H1 (cell line): ENCODE results near the gene PCYT2. TPM values are rescaled to one million over a fixed set of nuclear protein-coding genes. Genes with fewer than 3 reads are reported as not detected.

Experiments used
- CTCF ChIA-PET: fragments of 300-600 bp; sonication (Branson Sonifier 250); formaldehyde crosslinking; loops from one replicate; lab custom pipeline; 2021; ENCODE audit not compliant: partially characterized antibody; lab: Charles Lee
- POLR2A ChIA-PET: fragments of 300-600 bp; sonication (Branson Sonifier 250); formaldehyde crosslinking; loops from one replicate; lab custom pipeline; 2021; ENCODE audit warnings: inconsistent platforms; ENCODE audit not compliant: partially characterized antibody; lab: Charles Lee
- DNase-seq, 2 experiments: peaks; one replicate each; pipeline versions ENCODE4 v3.0.0 to v3.0.0-alpha.2; 2010 to 2022; ENCODE audit warnings: low spot score in 2 of 2, low read depth in 1 of 2, mixed read lengths in 1 of 2
- FAIRE-seq: peaks from 2 replicates; lab custom pipeline; 2011; peaks lifted over from hg19 to GRCh38; lab: Jason Lieb, UNC
- H2AFZ ChIP-seq: 2 replicates; pipeline ENCODE4 v1.8.1; 2012; ENCODE audit warnings: low read length, inconsistent platforms
- H2AK5ac ChIP-seq: 2 replicates; pipeline ENCODE4 v1.6.1; 2013; ENCODE audit warnings: low read depth, low read length
- H2BK120ac ChIP-seq: replicated peaks from 2 replicates; pipeline ENCODE3; 2013; ENCODE audit warnings: low read depth, low read length, inconsistent platforms
- H2BK12ac ChIP-seq: 2 replicates; pipeline ENCODE4 v1.6.1; 2013; ENCODE audit warnings: low read depth, low read length
- H2BK15ac ChIP-seq: 2 replicates; pipeline ENCODE4 v1.6.1; 2013; ENCODE audit warnings: low read length
- H2BK20ac ChIP-seq: 2 replicates; pipeline ENCODE4 v1.6.1; 2013; ENCODE audit warnings: low read length
- H2BK5ac ChIP-seq: 2 replicates; pipeline ENCODE4 v1.6.1; 2013; ENCODE audit warnings: low read depth, low read length
- H3K14ac ChIP-seq: 2 replicates; pipeline ENCODE4 v1.6.1; 2013; ENCODE audit warnings: inconsistent platforms; ENCODE audit not compliant: insufficient read length
- H3K18ac ChIP-seq: 2 replicates; pipeline ENCODE4 v1.6.1; 2013; ENCODE audit warnings: low read length; ENCODE audit errors: extremely low read depth
- H3K23ac ChIP-seq: 2 replicates; pipeline ENCODE4 v1.6.1; 2013; ENCODE audit warnings: inconsistent platforms; ENCODE audit not compliant: insufficient read length
- H3K23me2 ChIP-seq: 2 replicates; pipeline ENCODE4 v1.6.1; 2013; ENCODE audit warnings: low read depth, low read length
- H3K27ac ChIP-seq: 2 replicates; pipeline ENCODE4 v1.6.1; 2011; ENCODE audit warnings: low read depth, low read length, inconsistent platforms
- H3K27me3 ChIP-seq, 4 experiments: replicated peaks in 1 of 4; 1 replicate in 1 of 4; 2 replicates in 3 of 4; pipeline versions ENCODE4 v1.6.1 to v1.8.1; 2011 to 2013; ENCODE audit warnings: low read length in 3 of 4, mild to moderate bottlenecking in 3 of 4, inconsistent platforms in 2 of 4, mixed read lengths in 2 of 4, moderate library complexity in 1 of 4; ENCODE audit not compliant: control insufficient read depth in 3 of 4, insufficient read depth in 3 of 4; ENCODE audit errors: extremely low read depth in 1 of 4
- H3K36me3 ChIP-seq, 4 experiments: 2 replicates each; pipeline versions ENCODE4 v1.6.1 to v1.8.1; 2011 to 2013; ENCODE audit warnings: mild to moderate bottlenecking in 4 of 4, low read length in 3 of 4, moderate library complexity in 2 of 4, control low read depth in 1 of 4, inconsistent platforms in 1 of 4; ENCODE audit not compliant: insufficient read depth in 4 of 4, control insufficient read depth in 2 of 4
- H3K4ac ChIP-seq: replicated peaks from 2 replicates; pipeline ENCODE3; 2013; ENCODE audit warnings: low read length, low read depth, mixed read lengths, inconsistent platforms; ENCODE audit not compliant: insufficient read length
- H3K4me1 ChIP-seq, 4 experiments: replicated peaks in 1 of 4; 1 replicate in 1 of 4; 2 replicates in 3 of 4; pipeline versions ENCODE4 v1.6.1 to v1.8.1; 2011 to 2013; ENCODE audit warnings: low read length in 3 of 4, inconsistent platforms in 2 of 4, mixed read lengths in 1 of 4; ENCODE audit not compliant: insufficient read depth in 4 of 4, control insufficient read depth in 3 of 4
- H3K4me2 ChIP-seq, 2 experiments: 2 replicates each; pipeline versions ENCODE4 v1.6.1 to v1.8.1; 2011 to 2013; ENCODE audit warnings: low read depth in 2 of 2, low read length in 2 of 2, control low read depth in 1 of 2, inconsistent platforms in 1 of 2, mild to moderate bottlenecking in 1 of 2; ENCODE audit not compliant: insufficient read depth in 1 of 2
- H3K4me3 ChIP-seq, 4 experiments: fragments of 200-600, 300-600 bp in 1 of 4; sonication (generic), shearing (Covaris generic), sonication (Bioruptor Twin) in 1 of 4; 2 replicates each; pipeline versions ENCODE4 v1.5.1 to v1.8.1; 2011 to 2016; ENCODE audit warnings: low read length in 4 of 4, low read depth in 3 of 4, control low read depth in 2 of 4, inconsistent platforms in 2 of 4, mild to moderate bottlenecking in 2 of 4, mixed read lengths in 1 of 4, moderate library complexity in 1 of 4; ENCODE audit not compliant: insufficient read depth in 2 of 4; ENCODE audit errors: extremely low read depth in 1 of 4
- H3K56ac ChIP-seq: replicated peaks from 2 replicates; pipeline ENCODE3; 2013; ENCODE audit warnings: low read depth, mild to moderate bottlenecking, mixed read lengths, low read length, inconsistent platforms; ENCODE audit not compliant: insufficient read length
- H3K79me1 ChIP-seq: 2 replicates; pipeline ENCODE4 v1.6.1; 2013; ENCODE audit warnings: low read depth, low read length, control low read depth
- H3K79me2 ChIP-seq, 2 experiments: 2 replicates each; pipeline versions ENCODE4 v1.6.1 to v1.8.1; 2012 to 2013; ENCODE audit warnings: low read length in 2 of 2, mild to moderate bottlenecking in 2 of 2, inconsistent platforms in 1 of 2; ENCODE audit not compliant: insufficient read depth in 2 of 2, control insufficient read depth in 1 of 2
- H3K9ac ChIP-seq, 4 experiments: replicated peaks in 1 of 4; 1 replicate in 1 of 4; 2 replicates in 3 of 4; pipeline versions ENCODE4 v1.6.1 to v1.8.1; 2011 to 2013; ENCODE audit warnings: low read depth in 3 of 4, low read length in 3 of 4, control low read depth in 2 of 4, mild to moderate bottlenecking in 2 of 4, moderate library complexity in 2 of 4, inconsistent platforms in 1 of 4; ENCODE audit errors: extremely low read depth in 1 of 4
- H3K9me3 ChIP-seq, 2 experiments: 2 replicates each; pipeline versions ENCODE4 v1.6.1 to v1.8.1; 2012 to 2013; ENCODE audit warnings: mild to moderate bottlenecking in 2 of 2, moderate library complexity in 2 of 2, control low read depth in 1 of 2, inconsistent platforms in 1 of 2, low read depth in 1 of 2, low read length in 1 of 2, mixed read lengths in 1 of 2; ENCODE audit not compliant: insufficient read depth in 2 of 2
- H4K20me1 ChIP-seq, 2 experiments: replicated peaks in 1 of 2; 2 replicates each; pipeline versions ENCODE3 to v1.8.1; 2011 to 2013; ENCODE audit warnings: inconsistent platforms in 2 of 2, low read length in 2 of 2, mild to moderate bottlenecking in 1 of 2; ENCODE audit not compliant: insufficient read depth in 2 of 2, control insufficient read depth in 1 of 2
- H4K5ac ChIP-seq: 2 replicates; pipeline ENCODE4 v1.6.1; 2013; ENCODE audit warnings: low read length, low read depth, mixed read lengths, inconsistent platforms; ENCODE audit not compliant: insufficient read length
- H4K8ac ChIP-seq: 2 replicates; pipeline ENCODE4 v1.8.0; 2013; ENCODE audit warnings: mild to moderate bottlenecking, moderate library complexity, low read length, inconsistent platforms; ENCODE audit not compliant: insufficient read depth; ENCODE audit errors: extremely low read depth
- H4K91ac ChIP-seq: replicated peaks from 2 replicates; pipeline ENCODE3; 2013; ENCODE audit warnings: low read length, mixed read lengths, inconsistent platforms; ENCODE audit not compliant: insufficient read length
- BCL11A ChIP-seq, 2 experiments: IDR thresholded peaks; one replicate each; pipeline ENCODE4 v1.6.1; 2011; ENCODE audit warnings: low read depth in 2 of 2, low read length in 2 of 2, mild to moderate bottlenecking in 2 of 2
- EGR1 ChIP-seq: IDR thresholded peaks from 2 replicates; pipeline ENCODE4 v1.6.1; 2011; ENCODE audit warnings: low read depth, low read length, borderline replicate concordance
- GABPA ChIP-seq: IDR thresholded peaks from 2 replicates; pipeline ENCODE4 v1.6.1; 2011; ENCODE audit warnings: mild to moderate bottlenecking, low read length, moderate library complexity, borderline replicate concordance; ENCODE audit not compliant: insufficient read depth
- POU5F1 ChIP-seq: IDR thresholded peaks from 2 replicates; pipeline ENCODE4 v1.6.1; 2011; ENCODE audit warnings: low read depth, mild to moderate bottlenecking, low read length, moderate library complexity
- USF2 ChIP-seq: IDR thresholded peaks from 2 replicates; pipeline ENCODE4 v1.6.1; 2011; ENCODE audit warnings: low read length, improper control_type of control experiment
- WGBS, 2 experiments: shearing (Covaris generic) in 1 of 2; methylation state at CpG; one replicate each; pipeline versions ENCODE4 v1.1.6 to v1.1.7; 2013 to 2015; ENCODE audit warnings: low lambda C conversion rate in 2 of 2, mixed read lengths in 2 of 2, inconsistent platforms in 1 of 2, low coverage in 1 of 2, missing lambda C conversion rate in 1 of 2; ENCODE audit not compliant: insufficient replicate concordance in 2 of 2, insufficient coverage in 1 of 2, insufficient read length in 1 of 2; ENCODE audit errors: extremely low coverage in 1 of 2, missing lambda C conversion rate in 1 of 2; 5-methylcytosine and 5-hydroxymethylcytosine counted together
- polyA plus RNA-seq, 7 experiments: library from polyadenylated mRNA; depleted of rRNA in 3 of 7; stranded (reverse) in 5 of 7; unstranded in 2 of 7; fragments of >200 nt in 5 of 7; fragments of 200-250 nt in 2 of 7; gene quantifications; 1 replicate in 5 of 7; 2 replicates in 1 of 7; 4 replicates in 1 of 7; pipeline versions ENCODE4 v1.2.1 to v1.2.3, GENCODE V29; 2011 to 2013; ENCODE audit warnings: missing spikeins in 2 of 7, mixed read lengths in 2 of 7
- total RNA-seq: library from RNA; stranded (reverse); fragmentation: NEBNext Ultra II Directional; extraction: Animal tissue kit (Norgen Biotek cat#: 25700); gene quantifications from 2 replicates; pipeline ENCODE4 v1.2.1, GENCODE V29; 2021

The PCYT2 gene
- total and polyA plus RNA-seq, 2 of the 8 experiments (the other 6 are each of a cell fraction or from before 2014, with no cell fraction given): 29.9 to 31.3 TPM

GRCh38 chr17:81958633-81959342 is 47.6 kb upstream of the PCYT2 start:
- Histone ChIP-seq H3K27me3 (peaks cover 46 to 76% (median 58%) of the 10 kb centered on the region in 4 experiments), H2BK15ac (no peak overlapping the region), H3K56ac (no peak overlapping the region), H3K23me2 (peaks cover 4% of the 10 kb centered on the region; the same call in 1 of the 2 replicates), H3K4me2 (peak overlapping the region in 1 of 2 experiments; percentile 63; a peak in 1 of 4 replicates), H2BK12ac (peak overlapping the region; percentile 50; the same call in 1 of the 2 replicates), H3K14ac (no peak overlapping the region), H2AFZ (no peak overlapping the region), H4K91ac (no peak overlapping the region), H3K79me1 (no peaks in the 10 kb centered on the region), H3K79me2 (no peaks in the 10 kb centered on the region), H3K9me3 (no peaks in the 10 kb centered on the region), H2BK120ac (no peak overlapping the region), H3K4me1 (peaks cover 0 to 6% (median 1%) of the 10 kb centered on the region in 4 experiments; a peak in 4 of 7 replicates), H2BK5ac (no peak overlapping the region), H3K9ac (no peak overlapping the region), H4K5ac (no peak overlapping the region), H3K27ac (no peak overlapping the region), H2AK5ac (no peak overlapping the region), H3K23ac (no peak overlapping the region), H3K4ac (peak overlapping the region; percentile 3), H3K4me3 (peak overlapping the region in 1 of 4 experiments; percentile 52; a peak in 2 of 8 replicates), H2BK20ac (no peak overlapping the region), H3K36me3 (peaks cover 0 to 13% (median 0%) of the 10 kb centered on the region in 4 experiments; a peak in 1 of 8 replicates), H4K8ac (no peak overlapping the region; the same call in 1 of the 2 replicates), H3K18ac (no peak overlapping the region), H4K20me1 (peaks cover 0 to 2% of the 10 kb centered on the region in 2 experiments)
- DNase-seq (no peak), FAIRE-seq (no peak)
- ChIA-PET CTCF (interaction anchor here (0.7 to 5.1 kb wide), 19 partner anchors 8 to 197 kb away, joined by 3 to 22 read pairs (median 4); partner anchors contain the start of genes ANAPC11, ARHGDIA, ASPSCR1 and MYADML2), POLR2A (interaction anchor here (0.7 to 3.0 kb wide), 7 partner anchors 9 to 41 kb away, joined by 3 to 14 read pairs (median 6); partner anchors contain the start of gene PYCR1)
- WGBS, 2 experiments: 82% methylated on average over 15 of the region's 15 CpGs; no CpG with 5 or more reads in 1 of the 2 experiments
- TF ChIP-seq POU5F1 (no peak), GABPA (no peak), EGR1 (no peak), USF2 (no peak), BCL11A (IDR thresholded peaks at IDR 0.05; ENCODE audit: low read depth in 2 of 2, low read length in 2 of 2) (no peak)
